GM12878 (cell line): ENCODE measurements around the gene RAB6B. TPM values are rescaled to one million over a fixed set of nuclear protein-coding genes. Genes with fewer than 3 reads are reported as not detected.

ENCODE experiments used
- ATAC-seq: fragments of 200-7000 bp; cut with Tn5 transposase; 3 replicates; pipeline ENCODE4 v1.9.1; 2020; ENCODE audit warnings: mild to moderate bottlenecking, moderate library complexity
- BruUV-seq: library from RNA; stranded (reverse); fragments of 400-500 nt; replicated peaks from 2 replicates; lab custom pipeline; 2021; lab: Mats Ljungman, UMichigan
- CTCF ChIA-PET: fragments of 300-600 bp; sonication (Branson Sonifier 250); formaldehyde crosslinking; extraction: SDS; loops from one replicate; lab custom pipeline; 2021; ENCODE audit warnings: inconsistent platforms; lab: Yijun Ruan, JAX
- POLR2A ChIA-PET: fragments of 350-600 bp; formaldehyde crosslinking; extraction: SDS; loops from one replicate; lab custom pipeline; 2021; ENCODE audit warnings: inconsistent platforms; lab: Charles Lee
- RAD21 ChIA-PET: fragments of 300-600 bp; sonication (Branson Sonifier 250); formaldehyde crosslinking; loops from one replicate; lab custom pipeline; 2023; ENCODE audit warnings: antibody characterized with exemption; ENCODE audit not compliant: unreplicated experiment; lab: Charles Lee
- SMC1A ChIA-PET: fragments of 300-600 bp; sonication (Branson Sonifier 250); formaldehyde crosslinking; loops from one replicate; lab custom pipeline; 2023; ENCODE audit not compliant: unreplicated experiment, uncharacterized antibody; lab: Charles Lee
- DNase-seq: peaks from one replicate; pipeline ENCODE4 v3.0.0-alpha.2; 2011; ENCODE audit warnings: low read depth, low spot score
- FAIRE-seq: peaks from 3 replicates; lab custom pipeline; 2011; peaks lifted over from hg19 to GRCh38; lab: Jason Lieb, UNC
- H2AFZ ChIP-seq: 2 replicates; pipeline ENCODE4 v1.6.0; 2011; ENCODE audit warnings: low read depth, low read length, control low read depth; ENCODE audit not compliant: control insufficient read depth
- H3K27ac ChIP-seq: 2 replicates; pipeline ENCODE4 v1.5.1; 2011; ENCODE audit warnings: control low read depth; ENCODE audit not compliant: control insufficient read depth, insufficient read depth
- H3K27me3 ChIP-seq, 2 experiments: replicated peaks in 1 of 2; 2 replicates each; pipeline versions ENCODE4 v1.6.0 to v1.6.1; 2011; ENCODE audit warnings: low read length in 1 of 2; ENCODE audit not compliant: control insufficient read depth in 2 of 2, insufficient read depth in 2 of 2
- H3K36me3 ChIP-seq, 2 experiments: 2 replicates each; pipeline ENCODE4 v1.5.1; 2011; ENCODE audit warnings: low read length in 1 of 2; ENCODE audit not compliant: control insufficient read depth in 2 of 2, insufficient read depth in 2 of 2
- H3K4me1 ChIP-seq: 2 replicates; pipeline ENCODE4 v1.6.1; 2011; ENCODE audit warnings: mild to moderate bottlenecking, low read length, moderate library complexity, mixed read lengths; ENCODE audit not compliant: control insufficient read depth, insufficient read depth
- H3K4me2 ChIP-seq: 2 replicates; pipeline ENCODE4 v1.6.0; 2011; ENCODE audit warnings: control low read depth; ENCODE audit not compliant: control insufficient read depth, insufficient read depth
- H3K4me3 ChIP-seq: fragments of 200-600 bp; sonication (generic); 2 replicates; pipeline ENCODE4 v1.5.1; 2016
- H3K79me2 ChIP-seq: 2 replicates; pipeline ENCODE4 v1.6.0; 2011; ENCODE audit warnings: low read length; ENCODE audit not compliant: control insufficient read depth, insufficient read depth
- H3K9ac ChIP-seq: 2 replicates; pipeline ENCODE4 v1.8.0; 2011; ENCODE audit warnings: low read length, control low read depth, mixed read lengths; ENCODE audit not compliant: control insufficient read depth, insufficient read depth
- H3K9me3 ChIP-seq: replicated peaks from 3 replicates; pipeline ENCODE4 v1.5.1; 2011; ENCODE audit warnings: mild to moderate bottlenecking, low read length; ENCODE audit not compliant: control insufficient read depth, insufficient read depth
- H4K20me1 ChIP-seq: 2 replicates; pipeline ENCODE4 v1.6.0; 2011; ENCODE audit not compliant: control insufficient read depth, insufficient read depth
- CBX3 ChIP-seq: fragments of 200-600 bp; sonication (generic); IDR thresholded peaks from 2 replicates; pipeline ENCODE4 v1.6.1; 2016; ENCODE audit warnings: low read depth, borderline replicate concordance
- CHD1 ChIP-seq: IDR thresholded peaks from 2 replicates; pipeline ENCODE4 v1.6.1; 2012; ENCODE audit warnings: low read depth, low read length, improper control_type of control experiment
- CREB1 ChIP-seq: IDR thresholded peaks from 2 replicates; pipeline ENCODE4 v1.6.1; 2012; ENCODE audit warnings: low read depth, mild to moderate bottlenecking, inconsistent platforms
- CREM ChIP-seq: IDR thresholded peaks from 2 replicates; pipeline ENCODE4 v1.6.1; 2014; ENCODE audit warnings: antibody characterized with exemption, low read depth
- EGR1 ChIP-seq, 2 experiments: IDR thresholded peaks; 1 replicate in 1 of 2; 2 replicates in 1 of 2; pipeline ENCODE4 v1.6.1; 2011 to 2012; ENCODE audit warnings: low read depth in 2 of 2, low read length in 2 of 2, borderline replicate concordance in 1 of 2, mild to moderate bottlenecking in 1 of 2, moderate library complexity in 1 of 2
- IKZF2 ChIP-seq, 2 experiments: fragments of 450-650 bp; IDR thresholded peaks; 2 replicates each; pipeline ENCODE4 v1.6.1; 2017; ENCODE audit warnings: mild to moderate bottlenecking in 2 of 2, moderate library complexity in 2 of 2
- IRF4 ChIP-seq: IDR thresholded peaks from 2 replicates; pipeline ENCODE4 v1.6.1; 2011; ENCODE audit warnings: low read depth, low read length
- JUNB ChIP-seq: IDR thresholded peaks from 2 replicates; pipeline ENCODE4 v1.6.1; 2016; ENCODE audit warnings: antibody characterized with exemption, mild to moderate bottlenecking
- KAT2A ChIP-seq: conservative IDR thresholded peaks from 2 replicates; pipeline ENCODE4 v1.6.1; 2011; ENCODE audit warnings: low read depth, low read length; ENCODE audit not compliant: control insufficient read depth
- NR2C2 ChIP-seq: IDR thresholded peaks from 2 replicates; pipeline ENCODE4 v1.6.1; 2011; ENCODE audit warnings: borderline replicate concordance, low read depth; ENCODE audit not compliant: control insufficient read depth, insufficient read length
- POLR2A ChIP-seq: IDR thresholded peaks from 2 replicates; pipeline ENCODE4 v1.6.1; 2011; ENCODE audit warnings: low read depth, mild to moderate bottlenecking, low read length
- POLR2AphosphoS2 ChIP-seq: IDR thresholded peaks from 2 replicates; pipeline ENCODE4 v1.6.1; 2011; ENCODE audit warnings: low read depth, mild to moderate bottlenecking, low read length, improper control_type of control experiment, moderate library complexity
- RAD51 ChIP-seq: fragments of 450-650 bp; IDR thresholded peaks from 2 replicates; pipeline ENCODE4 v1.6.1; 2016; ENCODE audit warnings: moderate library complexity, mild to moderate bottlenecking, inconsistent platforms
- SREBF1 ChIP-seq: IDR thresholded peaks from 2 replicates; pipeline ENCODE4 v1.6.1; 2012; ENCODE audit warnings: mild to moderate bottlenecking, low read length
- TAF1 ChIP-seq: IDR thresholded peaks from 2 replicates; pipeline ENCODE4 v1.6.1; 2011; ENCODE audit warnings: mild to moderate bottlenecking, low read depth, low read length, borderline replicate concordance
- WGBS: methylation state at CpG from one replicate; pipeline ENCODE4 v1.1.6; 2016; ENCODE audit warnings: low lambda C conversion rate; ENCODE audit not compliant: insufficient replicate concordance, insufficient coverage; ENCODE audit errors: missing lambda C conversion rate; 5-methylcytosine and 5-hydroxymethylcytosine counted together
- in situ Hi-C: fragments of 300-500 bp; cut with MboI; formaldehyde crosslinking; loops from 9 replicates; pipeline ENCODE4 v1.14.3; 2018; ENCODE audit warnings: mixed read lengths
- intact Hi-C: fragments of 100-400 bp; cut with micrococcal nuclease; formaldehyde crosslinking; loops from one replicate; pipeline ENCODE4 v1.14.2; 2022; ENCODE audit not compliant: unreplicated experiment
- polyA plus RNA-seq, 11 experiments: library from polyadenylated mRNA; depleted of rRNA in 4 of 11; unstranded in 6 of 11; stranded (reverse) in 5 of 11; fragments of >200 nt; fragmentation: Nextera tagmentation in 4 of 11; fragmentation: Illumina TruSeq in 1 of 11; extraction: Ambion mirVana in 4 of 11; extraction: Trizol in 1 of 11; gene quantifications; 1 replicate in 1 of 11; 2 replicates in 10 of 11; pipeline versions ENCODE4 v1.2.1 to v1.2.3, GENCODE V29; 2011 to 2016; ENCODE audit warnings: inconsistent platforms in 2 of 11, missing spikeins in 2 of 11, low read depth in 1 of 11
- total RNA-seq, 4 experiments: library from RNA; depleted of rRNA in 3 of 4; stranded (reverse); fragments of >200 nt in 3 of 4; fragmentation: Illumina TruSeq in 1 of 4; extraction: Trizol in 1 of 4; gene quantifications; 2 replicates each; pipeline versions ENCODE4 v1.2.1 to v1.2.3, GENCODE V29; 2013 to 2021
- TF ChIP-seq, protein P1 (sequence below): fragments of 450-650 bp; IDR thresholded peaks from 2 replicates; pipeline ENCODE4 v1.6.1; 2016; ENCODE audit warnings: mild to moderate bottlenecking

The RAB6B gene
- total and polyA plus RNA-seq, 10 of the 15 experiments (the other 5 are each of a cell fraction or from before 2014, with no cell fraction given), result 0.01 to 0.16 (median 0.04) TPM; not detected in 5

DNA sequence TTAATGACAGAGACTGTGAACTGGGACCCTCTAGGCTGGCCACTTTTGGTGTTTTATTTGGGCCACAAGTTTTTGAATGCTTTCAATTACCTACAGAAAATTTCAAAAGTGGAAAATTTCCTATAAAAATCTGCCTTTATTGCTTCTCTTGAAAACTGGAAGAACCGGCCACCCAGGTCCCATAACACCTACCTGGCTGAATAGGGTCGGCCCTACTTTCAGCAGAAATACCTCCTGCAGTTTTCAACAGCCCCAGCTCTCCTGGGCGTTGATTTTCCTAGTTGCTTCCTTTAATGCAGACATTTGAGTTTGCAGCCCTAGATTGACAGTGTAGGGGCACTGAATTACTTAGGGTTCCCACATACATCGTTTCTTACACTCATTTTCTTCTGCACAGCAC lies 90.8 kb downstream of the RAB6B start (continued):
- TF ChIP-seq, protein P1, sequence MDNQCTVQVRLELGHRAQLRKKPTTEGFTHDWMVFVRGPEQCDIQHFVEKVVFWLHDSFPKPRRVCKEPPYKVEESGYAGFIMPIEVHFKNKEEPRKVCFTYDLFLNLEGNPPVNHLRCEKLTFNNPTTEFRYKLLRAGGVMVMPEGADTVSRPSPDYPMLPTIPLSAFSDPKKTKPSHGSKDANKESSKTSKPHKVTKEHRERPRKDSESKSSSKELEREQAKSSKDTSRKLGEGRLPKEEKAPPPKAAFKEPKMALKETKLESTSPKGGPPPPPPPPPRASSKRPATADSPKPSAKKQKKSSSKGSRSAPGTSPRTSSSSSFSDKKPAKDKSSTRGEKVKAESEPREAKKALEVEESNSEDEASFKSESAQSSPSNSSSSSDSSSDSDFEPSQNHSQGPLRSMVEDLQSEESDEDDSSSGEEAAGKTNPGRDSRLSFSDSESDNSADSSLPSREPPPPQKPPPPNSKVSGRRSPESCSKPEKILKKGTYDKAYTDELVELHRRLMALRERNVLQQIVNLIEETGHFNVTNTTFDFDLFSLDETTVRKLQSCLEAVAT, result no peak
- TF ChIP-seq POLR2A (no peak), CBX3 (no peak), NR2C2 (no peak), EGR1 (IDR thresholded peaks at IDR 0.05; ENCODE audit: borderline replicate concordance in 1 of 2, low read depth in 2 of 2, low read length in 2 of 2) (no peak), KAT2A (no peak)

DNA sequence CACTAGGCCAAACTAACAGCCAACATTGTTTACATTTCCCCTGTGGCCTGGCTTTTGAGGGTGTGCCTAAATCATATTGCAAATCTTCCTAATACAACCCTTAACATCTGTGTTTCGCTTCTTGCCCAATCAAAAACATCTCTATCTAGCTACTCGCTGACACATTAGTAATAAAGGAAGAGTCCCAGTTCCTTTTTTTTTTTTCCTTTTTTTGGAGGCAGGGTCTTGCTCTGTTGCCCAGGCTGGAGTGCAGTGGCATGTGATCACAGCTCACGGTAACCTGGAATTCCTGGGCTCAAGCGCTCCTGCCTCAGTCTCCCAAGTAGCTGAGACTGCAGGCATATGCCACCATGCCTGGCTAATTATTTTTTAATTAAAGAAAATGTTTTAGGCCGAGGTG lies 92.2 kb downstream of the RAB6B start:
- no peaks in the 10 kb centered on the region; the same call in 1 of the 2 replicates for H3K4me1 ChIP-seq
- 58% methylated on average over 5 of the region's 5 CpGs for WGBS
- in situ Hi-C loops (no loop called here), intact Hi-C loops (no loop called here)
- no peak overlapping the region for H2AFZ ChIP-seq
- H3K27ac ChIP-seq, result no peak overlapping the region
- H3K4me2 ChIP-seq, result no peak overlapping the region
- no peak for ATAC-seq
- no peaks in the 10 kb centered on the region for H3K9me3 ChIP-seq
- H3K79me2 ChIP-seq, result peaks cover 23% of the 10 kb centered on the region
- ChIA-PET RAD21 (no interaction called here), POLR2A (interaction anchor here (0.7 kb wide), 1 partner anchor 1193 kb away, joined by 3 read pairs; no protein-coding TSS in a partner anchor), SMC1A (interaction anchor here (0.8 kb wide), 1 partner anchor 14 kb away, joined by 3 read pairs; no protein-coding TSS in a partner anchor), CTCF (interaction anchor here (1.0 to 1.1 kb wide), 2 partner anchors 15 to 19 kb away, joined by 3 to 4 read pairs; no protein-coding TSS in a partner anchor)
- H3K4me3 ChIP-seq, result no peak overlapping the region
- no TSS peak for BruUV-seq
- H3K36me3 ChIP-seq, result no peaks in the 10 kb centered on the region
- no peaks in the 10 kb centered on the region for H3K27me3 ChIP-seq
- TF ChIP-seq CHD1 (no peak), SREBF1 (no peak), TAF1 (no peak), IKZF2 (IDR thresholded peaks at IDR 0.05) (no peak), CREM (no peak), CREB1 (no peak), POLR2AphosphoS2 (no peak), IRF4 (no peak), RAD51 (no peak), JUNB (no peak)
- H3K9ac ChIP-seq, result no peak overlapping the region
- DNase-seq, result no peak
- FAIRE-seq, result no peak
- no peaks in the 10 kb centered on the region for H4K20me1 ChIP-seq
